NCI-H146 treated with DMSO at 0.1 percent for 48 hours (cell line): ENCODE measurements around the gene PNLIPRP3.

ENCODE experiments used
- DNase-seq: peaks from one replicate; lab custom pipeline; 2025; ENCODE audit not compliant: unreplicated experiment; lab: John Stamatoyannopoulos, UW

Gene PNLIPRP3

DNA sequence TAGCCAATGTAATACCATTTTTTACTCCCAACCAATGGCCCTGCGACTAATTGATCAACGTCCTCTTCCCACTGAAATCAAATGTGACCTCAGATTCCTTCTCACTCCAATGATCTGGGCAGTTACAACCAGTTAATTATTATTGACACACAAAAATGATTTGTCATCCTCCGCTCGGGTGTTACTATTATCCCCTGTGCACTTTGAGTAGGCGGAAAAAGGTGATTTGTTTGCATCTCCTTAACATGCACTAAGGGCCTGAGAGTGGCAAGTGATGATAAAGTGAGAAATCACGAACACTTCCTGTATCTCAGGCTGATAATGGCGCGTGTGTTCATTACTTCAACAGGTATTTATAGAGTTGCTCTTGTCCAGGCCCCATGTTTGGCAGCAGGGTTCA is 77.1 kb downstream of the PNLIPRP3 start:
- DNase-seq: no peak

GRCh38 chr10:116510565-116510964 is 82.9 kb downstream of the PNLIPRP3 start:
- DNase-seq: no peak

DNA sequence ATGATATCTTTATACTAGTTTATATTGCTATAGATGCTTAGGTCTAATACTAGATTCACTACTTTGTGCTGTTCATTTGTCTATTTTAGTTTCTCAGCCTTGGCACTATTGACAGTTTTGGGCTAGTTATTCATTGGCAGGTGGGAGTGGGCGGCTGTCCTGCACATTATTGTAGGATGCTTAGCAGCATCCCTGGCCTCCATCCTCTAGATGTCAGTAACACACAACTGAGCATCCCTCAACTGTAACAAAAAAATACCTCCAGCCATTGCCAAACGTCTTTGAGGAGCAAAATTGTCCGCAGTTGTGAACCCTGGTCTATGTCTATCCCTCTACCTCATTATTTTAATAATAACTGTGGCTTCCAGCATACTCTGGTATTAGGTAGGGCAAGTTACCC is 83.7 kb downstream of the PNLIPRP3 start:
- DNase-seq: no peak

GRCh38 chr10:116521424-116522290 is 94.0 kb downstream of the PNLIPRP3 start:
- DNase-seq: no peak

DNA sequence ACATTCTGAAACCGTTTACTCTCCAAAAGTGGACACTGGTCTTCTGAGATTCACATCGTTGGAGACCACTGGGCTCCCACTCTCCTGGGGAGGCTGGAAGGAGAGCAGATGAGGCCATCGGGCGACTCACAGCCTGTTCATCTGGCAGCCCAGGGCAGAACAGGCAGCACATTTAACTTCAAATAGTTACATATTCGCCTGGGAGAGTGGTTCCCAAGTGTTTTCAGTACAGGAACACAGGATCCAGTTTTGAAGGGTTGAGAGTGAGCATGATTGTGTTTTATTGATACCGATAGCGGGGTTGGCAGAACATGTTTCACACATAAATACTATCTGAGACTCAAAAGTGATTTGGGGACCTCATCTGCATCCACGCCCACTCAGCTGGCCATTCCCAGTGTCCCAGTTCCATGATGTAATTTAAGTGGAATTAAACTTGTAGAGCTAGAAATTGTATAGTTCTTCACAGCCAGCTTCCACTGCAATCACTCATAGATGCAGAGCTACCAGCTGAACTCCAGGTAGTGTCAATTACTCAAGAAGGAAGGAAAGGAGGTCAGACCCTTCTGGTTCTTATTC is 95.2 kb downstream of the PNLIPRP3 start:
- DNase-seq: no peak

- no peak for DNase-seq
Measured at GRCh38 chr10:116524736-116525135, 97.1 kb downstream of the PNLIPRP3 start.

DNA sequence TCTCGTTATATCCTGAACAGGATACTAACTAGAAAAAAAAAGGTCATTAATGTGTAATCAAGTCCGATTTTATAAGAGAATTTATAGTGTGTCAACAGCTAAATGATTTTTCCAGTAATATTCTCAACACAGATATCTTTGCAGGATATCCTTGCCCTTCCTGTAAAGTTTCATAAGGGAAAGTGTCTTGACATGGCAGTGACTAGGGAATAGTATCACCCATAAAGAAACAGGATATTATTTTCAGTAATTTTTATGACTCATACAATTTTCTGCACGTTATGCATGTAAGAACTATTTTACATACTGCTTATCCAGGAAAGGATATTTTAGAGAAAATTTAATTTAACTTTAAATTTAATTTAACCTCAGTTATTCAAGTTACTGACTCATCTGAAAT is 98.6 kb downstream of the PNLIPRP3 start:
- DNase-seq: no peak
